Stomach (tissue), 4 donors: Measurements from ENCODE around the gene PLEKHG4B.

Experiments used
- CTCF ChIP-seq, 7 experiments: fragments of 450-650 bp in 4 of 7; fragments of 200-600 bp in 3 of 7; sonication (generic) in 3 of 7; IDR thresholded peaks; one replicate each; pipeline ENCODE4 v1.5.1; 2016 to 2019; ENCODE audit warnings: antibody characterized with exemption in 7 of 7, control low read depth in 2 of 7, mild to moderate bottlenecking in 1 of 7
- EP300 ChIP-seq: sonication (generic); formaldehyde crosslinking; IDR thresholded peaks from one replicate; pipeline ENCODE4 v1.6.1; 2017; ENCODE audit warnings: antibody characterized with exemption
- POLR2A ChIP-seq, 4 donors: fragments of 450-650 bp; IDR thresholded peaks; one replicate each; pipeline ENCODE4 v1.6.1; 2016; ENCODE audit warnings: antibody characterized with exemption in 4 of 4, control low read depth in 2 of 4, mild to moderate bottlenecking in 1 of 4, moderate library complexity in 1 of 4
- POLR2AphosphoS5 ChIP-seq, 3 donors: sonication (generic); formaldehyde crosslinking; IDR thresholded peaks; one replicate each; pipeline ENCODE4 v1.6.1; 2016; ENCODE audit warnings: antibody characterized with exemption in 3 of 3

DNA sequence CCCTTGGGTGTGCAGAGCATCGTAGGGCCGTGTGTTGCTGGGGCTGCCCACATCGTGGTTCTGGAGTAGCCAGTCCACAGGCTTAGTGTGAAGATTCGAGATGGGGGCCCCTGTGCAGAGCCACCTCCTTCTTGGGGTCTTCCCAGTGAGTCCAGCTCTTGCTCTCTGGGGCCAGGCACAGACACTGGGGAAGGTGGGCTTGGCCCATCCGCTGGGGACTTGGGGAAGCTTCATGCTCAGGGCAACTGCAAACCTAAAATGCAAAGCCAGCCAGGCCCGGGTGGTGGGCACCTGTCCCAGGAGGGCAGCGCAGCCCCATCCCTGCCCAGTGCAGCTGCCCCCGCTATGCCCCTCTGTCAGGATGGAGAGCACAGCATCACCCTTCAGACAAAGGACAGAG is 53.0 kb downstream of the PLEKHG4B start:
- TF ChIP-seq CTCF (IDR thresholded peaks at IDR 0.05) (no peak), EP300 (no peak), POLR2A (IDR thresholded peaks at IDR 0.05) (no peak), POLR2AphosphoS5 (IDR thresholded peaks at IDR 0.05) (no peak)
